SK-N-SH (cell line): ENCODE measurements around the gene KLHL18. TPM values are rescaled to one million over a fixed set of nuclear protein-coding genes. Genes with fewer than 3 reads are reported as not detected.

Experiments
- CTCF ChIA-PET: fragments of 300-600, 350-600 bp; formaldehyde crosslinking; extraction: SDS; loops from one replicate; lab custom pipeline; 2021; lab: Yijun Ruan, JAX
- POLR2A ChIA-PET: fragments of 350-600 bp; sonication (Branson Sonifier 250); formaldehyde crosslinking; extraction: SDS; loops from one replicate; lab custom pipeline; 2020; ENCODE audit warnings: antibody characterized with exemption, inconsistent platforms; lab: Yijun Ruan, JAX
- DNase-seq: peaks from one replicate; pipeline ENCODE4 v3.0.0; 2012
- H2AFZ ChIP-seq: fragments of 200-600 bp; sonication (generic); 2 replicates; pipeline ENCODE4 v1.8.1; 2016; ENCODE audit warnings: antibody characterized with exemption, mild to moderate bottlenecking, low read depth
- H3F3A ChIP-seq: fragments of 200-600 bp; sonication (generic); replicated peaks from 2 replicates; pipeline ENCODE3; 2016; ENCODE audit warnings: antibody characterized with exemption, mild to moderate bottlenecking; ENCODE audit not compliant: insufficient read depth
- H3K27ac ChIP-seq, 2 experiments: fragments of 200-500 bp in 1 of 2; fragments of 200-600 bp in 1 of 2; sonication (Bioruptor generic) in 1 of 2; sonication (generic), shearing (Covaris generic) in 1 of 2; 2 replicates each; pipeline versions ENCODE4 v1.5.1 to v1.6.1; 2014 to 2016; ENCODE audit warnings: low read depth in 2 of 2, inconsistent platforms in 1 of 2, low read length in 1 of 2, mild to moderate bottlenecking in 1 of 2, mixed read lengths in 1 of 2
- H3K27me3 ChIP-seq: fragments of 200-600 bp; sonication (generic), shearing (Covaris generic); 2 replicates; pipeline ENCODE4 v1.6.1; 2016; ENCODE audit warnings: mixed run types; ENCODE audit not compliant: insufficient read depth
- H3K36me3 ChIP-seq, 2 experiments: fragments of 200-500 bp in 1 of 2; fragments of 200-600 bp in 1 of 2; sonication (Bioruptor generic) in 1 of 2; sonication (generic) in 1 of 2; replicated peaks in 1 of 2; 2 replicates each; pipeline versions ENCODE3 to v1.5.1; 2014 to 2016; ENCODE audit warnings: low read length in 1 of 2, mild to moderate bottlenecking in 1 of 2; ENCODE audit not compliant: insufficient read depth in 2 of 2, control insufficient read depth in 1 of 2
- H3K4me1 ChIP-seq, 2 experiments: fragments of 200-500 bp in 1 of 2; fragments of 200-600 bp in 1 of 2; sonication (Bioruptor generic) in 1 of 2; sonication (generic), shearing (Covaris generic) in 1 of 2; 2 replicates each; pipeline versions ENCODE4 v1.5.1 to v1.6.1; 2014 to 2016; ENCODE audit warnings: low read depth in 1 of 2, low read length in 1 of 2, mixed run types in 1 of 2; ENCODE audit not compliant: insufficient read depth in 2 of 2, control insufficient read depth in 1 of 2
- H3K4me2 ChIP-seq: fragments of 200-600 bp; sonication (generic), shearing (Covaris generic); 2 replicates; pipeline ENCODE4 v1.6.1; 2017; ENCODE audit warnings: mixed run types
- H3K4me3 ChIP-seq, 2 experiments: fragments of 200-500 bp in 1 of 2; fragments of 200-600 bp in 1 of 2; sonication (Bioruptor generic) in 1 of 2; sonication (generic), shearing (Covaris generic) in 1 of 2; 2 replicates each; pipeline versions ENCODE4 v1.5.1 to v1.8.1; 2014 to 2016; ENCODE audit warnings: low read depth in 2 of 2, inconsistent platforms in 1 of 2, low read length in 1 of 2, mild to moderate bottlenecking in 1 of 2, mixed read lengths in 1 of 2, moderate library complexity in 1 of 2
- H3K79me2 ChIP-seq: fragments of 200-600 bp; sonication (generic); 2 replicates; pipeline ENCODE4 v1.8.1; 2017; ENCODE audit warnings: mild to moderate bottlenecking; ENCODE audit not compliant: insufficient read depth
- H3K9ac ChIP-seq: fragments of 200-600 bp; sonication (generic); 2 replicates; pipeline ENCODE4 v1.6.1; 2017; ENCODE audit warnings: mixed run types
- H3K9me2 ChIP-seq: fragments of 200-600 bp; sonication (generic); 2 replicates; pipeline ENCODE4 v1.6.1; 2017; ENCODE audit warnings: mixed run types
- H3K9me3 ChIP-seq: fragments of 200-600 bp; sonication (generic); 2 replicates; pipeline ENCODE4 v1.6.1; 2017; ENCODE audit warnings: mixed run types, mild to moderate bottlenecking, moderate library complexity
- H4K20me1 ChIP-seq: fragments of 200-600 bp; sonication (generic); 2 replicates; pipeline ENCODE4 v1.6.1; 2017; ENCODE audit warnings: mild to moderate bottlenecking, mixed run types; ENCODE audit not compliant: insufficient read depth
- CHD2 ChIP-seq: fragments of 150-350 bp; IDR thresholded peaks from 2 replicates; pipeline ENCODE4 v1.6.1; 2018; ENCODE audit warnings: low read length; ENCODE audit not compliant: partially characterized antibody
- ELF1 ChIP-seq: IDR thresholded peaks from 2 replicates; pipeline ENCODE4 v1.4.0; 2012
- EP300 ChIP-seq, 2 experiments: IDR thresholded peaks; 2 replicates each; pipeline versions ENCODE4 v1.4.0 to v1.6.1; 2012; ENCODE audit warnings: borderline replicate concordance in 1 of 2, low read depth in 1 of 2, low read length in 1 of 2
- EZH2phosphoT487 ChIP-seq: fragments of 200-600 bp; sonication (generic); IDR thresholded peaks from 2 replicates; pipeline ENCODE4 v1.6.1; 2017; ENCODE audit warnings: low read depth, mixed run types, mild to moderate bottlenecking, antibody characterized with exemption, moderate library complexity, borderline replicate concordance
- FOSL2 ChIP-seq: IDR thresholded peaks from 2 replicates; pipeline ENCODE4 v1.4.0; 2012; ENCODE audit warnings: low read depth, mild to moderate bottlenecking, moderate library complexity, borderline replicate concordance
- FOXJ3 ChIP-seq: sonication (generic); formaldehyde crosslinking; IDR thresholded peaks from 2 replicates; pipeline ENCODE4 v1.5.1; 2020; ENCODE audit warnings: mild to moderate bottlenecking, missing genetic modification reagents
- FOXM1 ChIP-seq: IDR thresholded peaks from 2 replicates; pipeline ENCODE4 v1.4.0; 2012; ENCODE audit warnings: low read depth, mild to moderate bottlenecking
- GABPA ChIP-seq: IDR thresholded peaks from 2 replicates; pipeline ENCODE4 v1.4.0; 2012; ENCODE audit warnings: low read depth, mild to moderate bottlenecking
- GATA2 ChIP-seq: sonication (generic); formaldehyde crosslinking; IDR thresholded peaks from 2 replicates; pipeline ENCODE4 v1.5.0; 2020; ENCODE audit warnings: mild to moderate bottlenecking, missing genetic modification reagents
- MXI1 ChIP-seq: IDR thresholded peaks from 2 replicates; pipeline ENCODE4 v1.6.1; 2012; ENCODE audit warnings: mild to moderate bottlenecking, low read depth, low read length, improper control_type of control experiment
- NFIC ChIP-seq: IDR thresholded peaks from 2 replicates; pipeline ENCODE4 v1.4.0; 2012; ENCODE audit warnings: borderline replicate concordance
- NRF1 ChIP-seq: IDR thresholded peaks from 2 replicates; pipeline ENCODE4 v1.6.1; 2012; ENCODE audit warnings: low read depth, mild to moderate bottlenecking, low read length
- RAD21 ChIP-seq: IDR thresholded peaks from 2 replicates; pipeline ENCODE4 v1.6.1; 2012; ENCODE audit warnings: mild to moderate bottlenecking, low read length
- RCOR1 ChIP-seq: fragments of 150-350 bp; IDR thresholded peaks from 2 replicates; pipeline ENCODE4 v1.6.1; 2017; ENCODE audit warnings: antibody characterized with exemption, low read length
- RFX5 ChIP-seq: IDR thresholded peaks from 2 replicates; pipeline ENCODE4 v1.6.1; 2012; ENCODE audit warnings: mild to moderate bottlenecking, improper control_type of control experiment, low read length
- SIN3A ChIP-seq: IDR thresholded peaks from 2 replicates; pipeline ENCODE4 v1.6.1; 2012; ENCODE audit warnings: low read depth, mild to moderate bottlenecking, low read length, moderate library complexity, borderline replicate concordance
- SMC3 ChIP-seq: IDR thresholded peaks from 2 replicates; pipeline ENCODE4 v1.6.1; 2012; ENCODE audit warnings: low read depth, low read length, improper control_type of control experiment
- TAF1 ChIP-seq: IDR thresholded peaks from 2 replicates; pipeline ENCODE4 v1.6.1; 2012; ENCODE audit warnings: low read depth, mild to moderate bottlenecking, low read length, moderate library complexity, borderline replicate concordance
- TCF12 ChIP-seq: IDR thresholded peaks from 2 replicates; pipeline ENCODE4 v1.4.0; 2012
- TEAD4 ChIP-seq: IDR thresholded peaks from 2 replicates; pipeline ENCODE4 v1.4.0; 2012; ENCODE audit warnings: mild to moderate bottlenecking, borderline replicate concordance; ENCODE audit not compliant: insufficient read depth
- YY1 ChIP-seq: IDR thresholded peaks from 2 replicates; pipeline ENCODE4 v1.4.0; 2012; ENCODE audit warnings: low read depth, mild to moderate bottlenecking
- WGBS: methylation state at CpG from one replicate; pipeline ENCODE4 v1.1.6; 2017; ENCODE audit warnings: low lambda C conversion rate; 5-methylcytosine and 5-hydroxymethylcytosine counted together
- polyA plus RNA-seq, 3 experiments: library from polyadenylated mRNA; depleted of rRNA; stranded (reverse); fragments of >200 nt; gene quantifications; 2 replicates each; pipeline ENCODE4 v1.2.3, GENCODE V29; 2012
- TF ChIP-seq, protein P1 (sequence below): IDR thresholded peaks from 2 replicates; pipeline ENCODE4 v1.4.0; 2012; ENCODE audit warnings: low read depth, borderline replicate concordance
- TF ChIP-seq, protein P2 (sequence below): IDR thresholded peaks from 2 replicates; pipeline ENCODE4 v1.4.0; 2012; ENCODE audit warnings: low read depth, borderline replicate concordance
- TF ChIP-seq, protein P3 (sequence below): IDR thresholded peaks from 2 replicates; pipeline ENCODE4; 2012

Gene KLHL18
- polyA plus RNA-seq, 1 of the 3 experiments (the other 2 are of a cell fraction) = 55.2 TPM

DNA sequence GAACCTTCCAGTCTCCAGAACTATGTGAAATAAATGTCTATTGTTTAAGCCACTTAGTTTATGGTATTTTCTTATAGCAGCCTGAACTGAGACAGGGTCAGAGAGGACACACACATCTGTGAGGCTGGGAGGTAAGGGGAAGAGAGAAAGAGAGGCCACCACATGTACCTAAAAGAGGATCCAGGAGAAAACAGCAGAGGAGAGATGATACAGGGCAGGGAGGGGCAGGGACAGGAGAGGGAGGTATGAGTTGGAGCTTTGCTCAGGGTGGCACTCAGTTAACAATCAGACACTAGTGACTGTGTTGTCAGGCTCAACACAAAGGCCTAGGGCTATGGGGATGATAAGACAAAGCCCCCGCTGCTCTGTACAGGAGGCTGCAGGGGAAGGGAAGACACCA, 17.7 kb upstream of the KLHL18 start:
- Histone ChIP-seq H3K79me2 (no peaks in the 10 kb centered on the region), H3K4me3 (no peak overlapping the region), H3K27ac (no peak overlapping the region), H4K20me1 (no peaks in the 10 kb centered on the region), H3F3A (no peaks in the 10 kb centered on the region), H3K4me1 (peaks cover 7 to 8% of the 10 kb centered on the region in 2 experiments; a peak in 1 of 4 replicates), H2AFZ (no peak overlapping the region), H3K27me3 (no peaks in the 10 kb centered on the region), H3K36me3 (no peaks in the 10 kb centered on the region), H3K9me2 (no peaks in the 10 kb centered on the region), H3K9me3 (no peaks in the 10 kb centered on the region), H3K4me2 (no peak overlapping the region), H3K9ac (no peak overlapping the region)
- ChIA-PET CTCF (no interaction called here), POLR2A (no interaction called here)
- DNase-seq = no peak
- 94% methylated on average over 1 of the region's 1 CpG for WGBS
- no peak for TF ChIP-seq ELF1
- TF ChIP-seq EP300 (IDR thresholded peaks at IDR 0.05; ENCODE audit: borderline replicate concordance in 1 of 2, low read depth in 1 of 2, low read length in 1 of 2) = no peak
- no peak for TF ChIP-seq GATA2
- no peak for TF ChIP-seq FOSL2
- TF ChIP-seq, protein P1, sequence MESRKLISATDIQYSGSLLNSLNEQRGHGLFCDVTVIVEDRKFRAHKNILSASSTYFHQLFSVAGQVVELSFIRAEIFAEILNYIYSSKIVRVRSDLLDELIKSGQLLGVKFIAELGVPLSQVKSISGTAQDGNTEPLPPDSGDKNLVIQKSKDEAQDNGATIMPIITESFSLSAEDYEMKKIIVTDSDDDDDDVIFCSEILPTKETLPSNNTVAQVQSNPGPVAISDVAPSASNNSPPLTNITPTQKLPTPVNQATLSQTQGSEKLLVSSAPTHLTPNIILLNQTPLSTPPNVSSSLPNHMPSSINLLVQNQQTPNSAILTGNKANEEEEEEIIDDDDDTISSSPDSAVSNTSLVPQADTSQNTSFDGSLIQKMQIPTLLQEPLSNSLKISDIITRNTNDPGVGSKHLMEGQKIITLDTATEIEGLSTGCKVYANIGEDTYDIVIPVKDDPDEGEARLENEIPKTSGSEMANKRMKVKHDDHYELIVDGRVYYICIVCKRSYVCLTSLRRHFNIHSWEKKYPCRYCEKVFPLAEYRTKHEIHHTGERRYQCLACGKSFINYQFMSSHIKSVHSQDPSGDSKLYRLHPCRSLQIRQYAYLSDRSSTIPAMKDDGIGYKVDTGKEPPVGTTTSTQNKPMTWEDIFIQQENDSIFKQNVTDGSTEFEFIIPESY = no peak
- no peak for TF ChIP-seq TAF1
- no peak for TF ChIP-seq EZH2phosphoT487
- no peak for TF ChIP-seq RFX5
- no peak for TF ChIP-seq CHD2
- no peak for TF ChIP-seq MXI1
- no peak for TF ChIP-seq SIN3A

DNA sequence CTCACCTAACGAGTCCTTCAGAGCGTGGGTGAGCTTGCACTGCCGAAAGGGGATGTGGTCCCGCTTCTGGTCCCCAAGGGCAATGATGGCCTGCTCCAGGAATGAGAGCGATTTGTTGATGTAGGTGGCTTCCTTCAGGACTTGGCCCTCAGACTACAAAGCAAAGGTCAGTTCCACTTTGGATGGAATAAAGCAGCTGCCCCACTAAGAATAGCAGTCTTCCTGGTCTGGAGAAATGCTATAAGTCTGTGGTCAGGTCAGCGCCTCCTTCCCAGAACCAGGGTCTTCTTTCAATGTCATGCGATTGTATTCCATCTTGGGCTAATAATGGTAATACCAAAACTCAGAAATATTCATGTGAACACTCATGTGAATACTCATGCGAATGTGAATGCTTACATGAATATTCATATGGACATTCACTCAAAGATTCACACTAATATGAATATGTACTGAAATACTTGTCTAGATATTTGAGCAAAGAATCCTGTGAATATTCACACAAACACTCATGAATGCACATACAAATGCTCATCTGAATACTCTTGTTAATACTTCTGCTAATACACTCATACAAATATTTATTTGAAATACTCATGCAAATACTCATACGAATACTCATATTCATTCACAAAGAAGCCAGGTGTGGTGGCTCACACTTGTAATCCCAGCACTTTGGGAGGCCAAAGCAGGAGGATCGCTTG, 16.9 kb upstream of the KLHL18 start:
- Histone ChIP-seq H3K9me3 (no peaks in the 10 kb centered on the region), H3K4me3 (no peak overlapping the region), H3K4me1 (peaks cover 7 to 8% of the 10 kb centered on the region in 2 experiments; a peak in 1 of 4 replicates), H3K27me3 (no peaks in the 10 kb centered on the region), H2AFZ (no peak overlapping the region), H4K20me1 (no peaks in the 10 kb centered on the region), H3K9me2 (no peaks in the 10 kb centered on the region), H3K27ac (no peak overlapping the region), H3F3A (no peaks in the 10 kb centered on the region), H3K9ac (no peak overlapping the region), H3K36me3 (no peaks in the 10 kb centered on the region), H3K79me2 (no peaks in the 10 kb centered on the region), H3K4me2 (no peak overlapping the region)
- DNase-seq = no peak
- 93% methylated on average over 9 of the region's 10 CpGs for WGBS
- ChIA-PET POLR2A (interaction anchor here (1.3 kb wide), 1 partner anchor 115 kb away, joined by 3 read pairs; the partner anchor contains the start of gene PTPN23), CTCF (interaction anchor here (1.5 to 2.1 kb wide), 2 partner anchors 11 to 15 kb away, joined by 3 to 5 read pairs; no protein-coding TSS in a partner anchor)
- no peak for TF ChIP-seq ELF1
- TF ChIP-seq FOXJ3 (CRISPR knock-in tag) = no peak
- TF ChIP-seq, protein P2, sequence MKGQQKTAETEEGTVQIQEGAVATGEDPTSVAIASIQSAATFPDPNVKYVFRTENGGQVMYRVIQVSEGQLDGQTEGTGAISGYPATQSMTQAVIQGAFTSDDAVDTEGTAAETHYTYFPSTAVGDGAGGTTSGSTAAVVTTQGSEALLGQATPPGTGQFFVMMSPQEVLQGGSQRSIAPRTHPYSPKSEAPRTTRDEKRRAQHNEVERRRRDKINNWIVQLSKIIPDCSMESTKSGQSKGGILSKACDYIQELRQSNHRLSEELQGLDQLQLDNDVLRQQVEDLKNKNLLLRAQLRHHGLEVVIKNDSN = no peak
- no peak for TF ChIP-seq SMC3
- no peak for TF ChIP-seq RCOR1
- TF ChIP-seq GABPA = no peak
- TF ChIP-seq TEAD4 = no peak
- TF ChIP-seq YY1 = no peak
- TF ChIP-seq, protein P3, sequence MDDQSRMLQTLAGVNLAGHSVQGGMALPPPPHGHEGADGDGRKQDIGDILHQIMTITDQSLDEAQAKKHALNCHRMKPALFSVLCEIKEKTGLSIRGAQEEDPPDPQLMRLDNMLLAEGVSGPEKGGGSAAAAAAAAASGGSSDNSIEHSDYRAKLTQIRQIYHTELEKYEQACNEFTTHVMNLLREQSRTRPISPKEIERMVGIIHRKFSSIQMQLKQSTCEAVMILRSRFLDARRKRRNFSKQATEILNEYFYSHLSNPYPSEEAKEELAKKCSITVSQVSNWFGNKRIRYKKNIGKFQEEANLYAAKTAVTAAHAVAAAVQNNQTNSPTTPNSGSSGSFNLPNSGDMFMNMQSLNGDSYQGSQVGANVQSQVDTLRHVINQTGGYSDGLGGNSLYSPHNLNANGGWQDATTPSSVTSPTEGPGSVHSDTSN = no peak
- no peak for TF ChIP-seq NFIC
- TF ChIP-seq TCF12 = no peak
- TF ChIP-seq MXI1 = no peak
- no peak for TF ChIP-seq EP300 (IDR thresholded peaks at IDR 0.05; ENCODE audit: borderline replicate concordance in 1 of 2, low read depth in 1 of 2, low read length in 1 of 2)
- TF ChIP-seq FOXM1 = no peak
- TF ChIP-seq CHD2 = no peak
- TF ChIP-seq NRF1 = no peak
- TF ChIP-seq RAD21 = no peak
- TF ChIP-seq TAF1 = no peak
